NCI-H526 treated with DMSO at 0.1 percent for 48 hours (cell line): ENCODE measurements around the gene CARMIL1.

Experiments
- DNase-seq: peaks from one replicate; lab custom pipeline; 2025; lab: John Stamatoyannopoulos, UW

Gene CARMIL1

GRCh38 chr6:25477006-25477590, 197.9 kb downstream of the CARMIL1 start:
- DNase-seq, result no peak

- DNase-seq, result no peak
These were observed 199.8 kb downstream of the CARMIL1 start for GRCh38 chr6:25478973-25479372.

GRCh38 chr6:25481267-25481666, 202.1 kb downstream of the CARMIL1 start:
- DNase-seq, result no peak

GRCh38 chr6:25482996-25483395, 203.8 kb downstream of the CARMIL1 start:
- DNase-seq, result no peak

- no peak for DNase-seq
These were observed 204.8 kb downstream of the CARMIL1 start for GRCh38 chr6:25483943-25484342.

- no peak for DNase-seq
These were observed 205.7 kb downstream of the CARMIL1 start for GRCh38 chr6:25484900-25485299.

- no peak for DNase-seq
These were observed 206.8 kb downstream of the CARMIL1 start for GRCh38 chr6:25485821-25486534.

- no peak for DNase-seq
These were observed 207.4 kb downstream of the CARMIL1 start for GRCh38 chr6:25486550-25486949.

- DNase-seq, result peak; percentile 32
These were observed 207.8 kb downstream of the CARMIL1 start for GRCh38 chr6:25487012-25487411.

- DNase-seq, result no peak
These were observed 209.0 kb downstream of the CARMIL1 start for GRCh38 chr6:25488156-25488555.

GRCh38 chr6:25489399-25489798, 210.2 kb downstream of the CARMIL1 start:
- DNase-seq, result no peak

GRCh38 chr6:25490018-25490801, 211.0 kb downstream of the CARMIL1 start:
- DNase-seq, result peak; percentile 69

- no peak for DNase-seq
These were observed 213.8 kb downstream of the CARMIL1 start for GRCh38 chr6:25492951-25493350.

GRCh38 chr6:25494469-25494868, 215.3 kb downstream of the CARMIL1 start:
- DNase-seq, result no peak

- DNase-seq, result no peak
These were observed 218.3 kb downstream of the CARMIL1 start for GRCh38 chr6:25497383-25498040.

GRCh38 chr6:25498505-25498904, 219.3 kb downstream of the CARMIL1 start:
- no peak for DNase-seq

GRCh38 chr6:25499615-25500235, 220.6 kb downstream of the CARMIL1 start:
- peak; percentile 42 for DNase-seq

- no peak for DNase-seq
These were observed 224.5 kb downstream of the CARMIL1 start for GRCh38 chr6:25503686-25504085.

GRCh38 chr6:25504661-25505060, 225.5 kb downstream of the CARMIL1 start:
- DNase-seq, result no peak

GRCh38 chr6:25506020-25506419, 226.8 kb downstream of the CARMIL1 start:
- DNase-seq, result no peak

GRCh38 chr6:25508051-25508450, 228.9 kb downstream of the CARMIL1 start:
- no peak for DNase-seq

- no peak for DNase-seq
These were observed 232.2 kb downstream of the CARMIL1 start for GRCh38 chr6:25511376-25511775.
